Measurements from ENCODE around the gene TLE3.

The TLE3 gene

DNA sequence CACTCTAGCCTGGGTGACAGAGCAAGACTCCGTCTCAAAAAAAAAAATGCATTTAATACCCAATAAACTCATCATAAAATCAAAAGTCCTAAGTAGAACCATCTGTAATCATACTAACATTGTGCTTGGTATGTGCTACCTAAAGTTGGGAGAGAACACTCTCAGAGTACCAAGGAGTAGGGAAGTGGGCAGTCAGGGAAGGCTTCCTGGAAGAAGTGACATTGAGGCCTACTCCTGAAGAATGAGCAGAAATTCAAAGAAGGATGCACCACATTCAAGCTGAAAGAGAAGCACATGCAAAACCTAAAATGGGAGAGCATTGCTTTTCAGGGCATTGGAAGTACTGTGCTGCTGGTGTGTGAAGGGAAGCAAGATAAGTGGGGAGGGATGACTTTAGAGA is 54.1 kb downstream of the TLE3 start:
- no peak for ATAC-seq
- TF ChIP-seq ESRRG (CRISPR knock-in tag; IDR thresholded peaks at IDR 0.05) (no peak), SNAI2 (CRISPR knock-in tag; IDR thresholded peaks at IDR 0.05) (no peak), GLIS3 (CRISPR knock-in tag; IDR thresholded peaks at IDR 0.05) (no peak), ISL1 (CRISPR knock-in tag; IDR thresholded peaks at IDR 0.05) (no peak)
- TF ChIP-seq, protein P1, sequence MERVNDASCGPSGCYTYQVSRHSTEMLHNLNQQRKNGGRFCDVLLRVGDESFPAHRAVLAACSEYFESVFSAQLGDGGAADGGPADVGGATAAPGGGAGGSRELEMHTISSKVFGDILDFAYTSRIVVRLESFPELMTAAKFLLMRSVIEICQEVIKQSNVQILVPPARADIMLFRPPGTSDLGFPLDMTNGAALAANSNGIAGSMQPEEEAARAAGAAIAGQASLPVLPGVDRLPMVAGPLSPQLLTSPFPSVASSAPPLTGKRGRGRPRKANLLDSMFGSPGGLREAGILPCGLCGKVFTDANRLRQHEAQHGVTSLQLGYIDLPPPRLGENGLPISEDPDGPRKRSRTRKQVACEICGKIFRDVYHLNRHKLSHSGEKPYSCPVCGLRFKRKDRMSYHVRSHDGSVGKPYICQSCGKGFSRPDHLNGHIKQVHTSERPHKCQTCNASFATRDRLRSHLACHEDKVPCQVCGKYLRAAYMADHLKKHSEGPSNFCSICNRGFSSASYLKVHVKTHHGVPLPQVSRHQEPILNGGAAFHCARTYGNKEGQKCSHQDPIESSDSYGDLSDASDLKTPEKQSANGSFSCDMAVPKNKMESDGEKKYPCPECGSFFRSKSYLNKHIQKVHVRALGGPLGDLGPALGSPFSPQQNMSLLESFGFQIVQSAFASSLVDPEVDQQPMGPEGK (CRISPR knock-in tag; IDR thresholded peaks at IDR 0.05; ENCODE audit: borderline replicate concordance): no peak

DNA sequence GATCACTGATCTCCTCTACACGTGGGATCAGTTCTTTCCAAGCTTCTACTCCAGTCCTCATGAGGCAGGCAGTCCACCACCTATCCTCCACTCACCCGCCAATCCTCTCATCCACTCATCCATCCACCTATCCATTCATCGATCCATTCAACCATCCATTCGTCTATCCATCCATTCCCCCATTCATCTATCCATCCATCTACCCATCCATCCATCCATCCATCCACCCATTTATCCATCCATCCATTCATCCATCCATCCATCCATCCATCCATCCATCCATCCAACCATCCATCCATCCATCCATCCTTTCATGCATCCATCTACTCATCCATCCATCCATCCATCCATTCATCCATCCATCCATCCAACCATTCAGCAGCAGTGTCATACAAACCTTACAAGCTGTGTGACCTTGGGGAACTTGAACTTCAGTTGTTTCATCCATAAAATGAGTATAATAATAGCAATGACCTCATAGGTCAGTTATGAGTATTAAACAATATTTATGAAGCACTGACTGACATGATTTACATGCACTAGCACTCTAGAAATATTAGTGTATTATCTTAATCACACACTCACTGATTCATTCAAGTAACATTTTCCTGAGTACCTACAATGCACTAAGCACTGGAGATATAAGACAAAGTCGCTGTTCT is 55.0 kb downstream of the TLE3 start:
- ATAC-seq: no peak
- TF ChIP-seq, protein P2, sequence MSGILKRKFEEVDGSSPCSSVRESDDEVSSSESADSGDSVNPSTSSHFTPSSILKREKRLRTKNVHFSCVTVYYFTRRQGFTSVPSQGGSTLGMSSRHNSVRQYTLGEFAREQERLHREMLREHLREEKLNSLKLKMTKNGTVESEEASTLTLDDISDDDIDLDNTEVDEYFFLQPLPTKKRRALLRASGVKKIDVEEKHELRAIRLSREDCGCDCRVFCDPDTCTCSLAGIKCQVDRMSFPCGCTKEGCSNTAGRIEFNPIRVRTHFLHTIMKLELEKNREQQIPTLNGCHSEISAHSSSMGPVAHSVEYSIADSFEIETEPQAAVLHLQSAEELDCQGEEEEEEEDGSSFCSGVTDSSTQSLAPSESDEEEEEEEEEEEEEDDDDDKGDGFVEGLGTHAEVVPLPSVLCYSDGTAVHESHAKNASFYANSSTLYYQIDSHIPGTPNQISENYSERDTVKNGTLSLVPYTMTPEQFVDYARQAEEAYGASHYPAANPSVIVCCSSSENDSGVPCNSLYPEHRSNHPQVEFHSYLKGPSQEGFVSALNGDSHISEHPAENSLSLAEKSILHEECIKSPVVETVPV (CRISPR knock-in tag; IDR thresholded peaks at IDR 0.05): no peak
- TF ChIP-seq ESRRG (CRISPR knock-in tag; IDR thresholded peaks at IDR 0.05) (no peak), TOX (CRISPR knock-in tag; IDR thresholded peaks at IDR 0.05; ENCODE audit: borderline replicate concordance) (no peak), ZFP30 (CRISPR knock-in tag; IDR thresholded peaks at IDR 0.05) (no peak), PPARA (CRISPR knock-in tag; IDR thresholded peaks at IDR 0.05; ENCODE audit: borderline replicate concordance) (no peak)
- TF ChIP-seq, protein P1 (CRISPR knock-in tag; IDR thresholded peaks at IDR 0.05; ENCODE audit: borderline replicate concordance): no peak

DNA sequence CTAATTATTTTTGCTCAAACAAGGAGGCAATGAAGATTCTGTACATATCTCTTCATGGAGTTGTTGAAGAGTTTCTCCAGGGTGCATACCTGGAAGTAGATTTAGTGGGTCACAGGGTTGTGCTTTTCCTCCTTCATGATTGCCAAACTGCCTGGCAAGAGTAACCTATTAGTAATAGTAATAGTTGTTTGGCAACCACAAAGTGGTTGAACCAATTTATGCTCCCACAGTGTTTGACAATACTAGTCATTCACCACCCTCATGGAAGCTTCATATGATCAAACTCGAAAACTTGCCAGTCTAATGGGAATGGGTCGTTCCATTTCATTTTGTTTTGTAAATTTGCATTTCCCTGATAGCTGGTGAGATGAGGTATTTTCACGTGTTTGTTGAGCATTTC is 57.8 kb downstream of the TLE3 start:
- ATAC-seq: no peak
- no peak for TF ChIP-seq ESRRG (CRISPR knock-in tag; IDR thresholded peaks at IDR 0.05)

GRCh38 chr15:70038730-70039392 is 58.9 kb downstream of the TLE3 start:
- no peak for ATAC-seq
- TF ChIP-seq ZNF70 (CRISPR knock-in tag; IDR thresholded peaks at IDR 0.05): no peak
- no peak for TF ChIP-seq ESRRG (CRISPR knock-in tag; IDR thresholded peaks at IDR 0.05)
- TF ChIP-seq ZC3H10 (CRISPR knock-in tag; IDR thresholded peaks at IDR 0.05): no peak
- TF ChIP-seq ARNTL (CRISPR knock-in tag; IDR thresholded peaks at IDR 0.05; ENCODE audit: borderline replicate concordance, low read depth): no peak
- no peak for TF ChIP-seq SNAI2 (CRISPR knock-in tag; IDR thresholded peaks at IDR 0.05)
- TF ChIP-seq, protein P3, sequence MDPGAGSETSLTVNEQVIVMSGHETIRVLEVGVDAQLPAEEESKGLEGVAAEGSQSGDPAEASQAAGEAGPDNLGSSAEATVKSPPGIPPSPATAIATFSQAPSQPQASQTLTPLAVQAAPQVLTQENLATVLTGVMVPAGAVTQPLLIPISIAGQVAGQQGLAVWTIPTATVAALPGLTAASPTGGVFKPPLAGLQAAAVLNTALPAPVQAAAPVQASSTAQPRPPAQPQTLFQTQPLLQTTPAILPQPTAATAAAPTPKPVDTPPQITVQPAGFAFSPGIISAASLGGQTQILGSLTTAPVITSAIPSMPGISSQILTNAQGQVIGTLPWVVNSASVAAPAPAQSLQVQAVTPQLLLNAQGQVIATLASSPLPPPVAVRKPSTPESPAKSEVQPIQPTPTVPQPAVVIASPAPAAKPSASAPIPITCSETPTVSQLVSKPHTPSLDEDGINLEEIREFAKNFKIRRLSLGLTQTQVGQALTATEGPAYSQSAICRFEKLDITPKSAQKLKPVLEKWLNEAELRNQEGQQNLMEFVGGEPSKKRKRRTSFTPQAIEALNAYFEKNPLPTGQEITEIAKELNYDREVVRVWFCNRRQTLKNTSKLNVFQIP (CRISPR knock-in tag; IDR thresholded peaks at IDR 0.05; ENCODE audit: borderline replicate concordance, low read depth): no peak
- TF ChIP-seq ZNF8 (CRISPR knock-in tag; IDR thresholded peaks at IDR 0.05): no peak
- no peak for TF ChIP-seq OSR1 (CRISPR knock-in tag; IDR thresholded peaks at IDR 0.05)
- TF ChIP-seq, protein P2 (CRISPR knock-in tag; IDR thresholded peaks at IDR 0.05): no peak
- TF ChIP-seq, protein P4, sequence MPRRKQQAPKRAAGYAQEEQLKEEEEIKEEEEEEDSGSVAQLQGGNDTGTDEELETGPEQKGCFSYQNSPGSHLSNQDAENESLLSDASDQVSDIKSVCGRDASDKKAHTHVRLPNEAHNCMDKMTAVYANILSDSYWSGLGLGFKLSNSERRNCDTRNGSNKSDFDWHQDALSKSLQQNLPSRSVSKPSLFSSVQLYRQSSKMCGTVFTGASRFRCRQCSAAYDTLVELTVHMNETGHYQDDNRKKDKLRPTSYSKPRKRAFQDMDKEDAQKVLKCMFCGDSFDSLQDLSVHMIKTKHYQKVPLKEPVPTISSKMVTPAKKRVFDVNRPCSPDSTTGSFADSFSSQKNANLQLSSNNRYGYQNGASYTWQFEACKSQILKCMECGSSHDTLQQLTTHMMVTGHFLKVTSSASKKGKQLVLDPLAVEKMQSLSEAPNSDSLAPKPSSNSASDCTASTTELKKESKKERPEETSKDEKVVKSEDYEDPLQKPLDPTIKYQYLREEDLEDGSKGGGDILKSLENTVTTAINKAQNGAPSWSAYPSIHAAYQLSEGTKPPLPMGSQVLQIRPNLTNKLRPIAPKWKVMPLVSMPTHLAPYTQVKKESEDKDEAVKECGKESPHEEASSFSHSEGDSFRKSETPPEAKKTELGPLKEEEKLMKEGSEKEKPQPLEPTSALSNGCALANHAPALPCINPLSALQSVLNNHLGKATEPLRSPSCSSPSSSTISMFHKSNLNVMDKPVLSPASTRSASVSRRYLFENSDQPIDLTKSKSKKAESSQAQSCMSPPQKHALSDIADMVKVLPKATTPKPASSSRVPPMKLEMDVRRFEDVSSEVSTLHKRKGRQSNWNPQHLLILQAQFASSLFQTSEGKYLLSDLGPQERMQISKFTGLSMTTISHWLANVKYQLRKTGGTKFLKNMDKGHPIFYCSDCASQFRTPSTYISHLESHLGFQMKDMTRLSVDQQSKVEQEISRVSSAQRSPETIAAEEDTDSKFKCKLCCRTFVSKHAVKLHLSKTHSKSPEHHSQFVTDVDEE (CRISPR knock-in tag; IDR thresholded peaks at IDR 0.05): no peak

All from SK-N-SH treated with all-trans-retinoic acid at 6 μM for 48 hours (cell line).